H1 (cell line): ENCODE data around the gene OSBP2. TPM values are rescaled to one million over a fixed set of nuclear protein-coding genes. Genes with fewer than 3 reads are reported as not detected.

ENCODE experiments used
- CTCF ChIA-PET: fragments of 300-600 bp; sonication (Branson Sonifier 250); formaldehyde crosslinking; loops from one replicate; lab custom pipeline; 2021; ENCODE audit not compliant: partially characterized antibody; lab: Charles Lee
- POLR2A ChIA-PET: fragments of 300-600 bp; sonication (Branson Sonifier 250); formaldehyde crosslinking; loops from one replicate; lab custom pipeline; 2021; ENCODE audit warnings: inconsistent platforms; ENCODE audit not compliant: partially characterized antibody; lab: Charles Lee
- DNase-seq, 2 experiments: peaks; one replicate each; pipeline versions ENCODE4 v3.0.0 to v3.0.0-alpha.2; 2010 to 2022; ENCODE audit warnings: low spot score in 2 of 2, low read depth in 1 of 2, mixed read lengths in 1 of 2
- FAIRE-seq: peaks from 2 replicates; lab custom pipeline; 2011; peaks lifted over from hg19 to GRCh38; lab: Jason Lieb, UNC
- H2AFZ ChIP-seq: 2 replicates; pipeline ENCODE4 v1.8.1; 2012; ENCODE audit warnings: low read length, inconsistent platforms
- H2AK5ac ChIP-seq: 2 replicates; pipeline ENCODE4 v1.6.1; 2013; ENCODE audit warnings: low read depth, low read length
- H2BK120ac ChIP-seq: replicated peaks from 2 replicates; pipeline ENCODE3; 2013; ENCODE audit warnings: low read depth, low read length, inconsistent platforms
- H2BK12ac ChIP-seq: 2 replicates; pipeline ENCODE4 v1.6.1; 2013; ENCODE audit warnings: low read depth, low read length
- H2BK15ac ChIP-seq: 2 replicates; pipeline ENCODE4 v1.6.1; 2013; ENCODE audit warnings: low read length
- H2BK20ac ChIP-seq: 2 replicates; pipeline ENCODE4 v1.6.1; 2013; ENCODE audit warnings: low read length
- H2BK5ac ChIP-seq: 2 replicates; pipeline ENCODE4 v1.6.1; 2013; ENCODE audit warnings: low read depth, low read length
- H3K14ac ChIP-seq: 2 replicates; pipeline ENCODE4 v1.6.1; 2013; ENCODE audit warnings: inconsistent platforms; ENCODE audit not compliant: insufficient read length
- H3K18ac ChIP-seq: 2 replicates; pipeline ENCODE4 v1.6.1; 2013; ENCODE audit warnings: low read length; ENCODE audit errors: extremely low read depth
- H3K23ac ChIP-seq: 2 replicates; pipeline ENCODE4 v1.6.1; 2013; ENCODE audit warnings: inconsistent platforms; ENCODE audit not compliant: insufficient read length
- H3K23me2 ChIP-seq: 2 replicates; pipeline ENCODE4 v1.6.1; 2013; ENCODE audit warnings: low read depth, low read length
- H3K27ac ChIP-seq: 2 replicates; pipeline ENCODE4 v1.6.1; 2011; ENCODE audit warnings: low read depth, low read length, inconsistent platforms
- H3K27me3 ChIP-seq, 4 experiments: replicated peaks in 1 of 4; 1 replicate in 1 of 4; 2 replicates in 3 of 4; pipeline versions ENCODE4 v1.6.1 to v1.8.1; 2011 to 2013; ENCODE audit warnings: low read length in 3 of 4, mild to moderate bottlenecking in 3 of 4, inconsistent platforms in 2 of 4, mixed read lengths in 2 of 4, moderate library complexity in 1 of 4; ENCODE audit not compliant: control insufficient read depth in 3 of 4, insufficient read depth in 3 of 4; ENCODE audit errors: extremely low read depth in 1 of 4
- H3K36me3 ChIP-seq, 4 experiments: 2 replicates each; pipeline versions ENCODE4 v1.6.1 to v1.8.1; 2011 to 2013; ENCODE audit warnings: mild to moderate bottlenecking in 4 of 4, low read length in 3 of 4, moderate library complexity in 2 of 4, control low read depth in 1 of 4, inconsistent platforms in 1 of 4; ENCODE audit not compliant: insufficient read depth in 4 of 4, control insufficient read depth in 2 of 4
- H3K4ac ChIP-seq: replicated peaks from 2 replicates; pipeline ENCODE3; 2013; ENCODE audit warnings: low read length, low read depth, mixed read lengths, inconsistent platforms; ENCODE audit not compliant: insufficient read length
- H3K4me1 ChIP-seq, 4 experiments: replicated peaks in 1 of 4; 1 replicate in 1 of 4; 2 replicates in 3 of 4; pipeline versions ENCODE4 v1.6.1 to v1.8.1; 2011 to 2013; ENCODE audit warnings: low read length in 3 of 4, inconsistent platforms in 2 of 4, mixed read lengths in 1 of 4; ENCODE audit not compliant: insufficient read depth in 4 of 4, control insufficient read depth in 3 of 4
- H3K4me2 ChIP-seq, 2 experiments: 2 replicates each; pipeline versions ENCODE4 v1.6.1 to v1.8.1; 2011 to 2013; ENCODE audit warnings: low read depth in 2 of 2, low read length in 2 of 2, control low read depth in 1 of 2, inconsistent platforms in 1 of 2, mild to moderate bottlenecking in 1 of 2; ENCODE audit not compliant: insufficient read depth in 1 of 2
- H3K4me3 ChIP-seq, 4 experiments: fragments of 200-600, 300-600 bp in 1 of 4; sonication (generic), shearing (Covaris generic), sonication (Bioruptor Twin) in 1 of 4; 2 replicates each; pipeline versions ENCODE4 v1.5.1 to v1.8.1; 2011 to 2016; ENCODE audit warnings: low read length in 4 of 4, low read depth in 3 of 4, control low read depth in 2 of 4, inconsistent platforms in 2 of 4, mild to moderate bottlenecking in 2 of 4, mixed read lengths in 1 of 4, moderate library complexity in 1 of 4; ENCODE audit not compliant: insufficient read depth in 2 of 4; ENCODE audit errors: extremely low read depth in 1 of 4
- H3K56ac ChIP-seq: replicated peaks from 2 replicates; pipeline ENCODE3; 2013; ENCODE audit warnings: low read depth, mild to moderate bottlenecking, mixed read lengths, low read length, inconsistent platforms; ENCODE audit not compliant: insufficient read length
- H3K79me1 ChIP-seq: 2 replicates; pipeline ENCODE4 v1.6.1; 2013; ENCODE audit warnings: low read depth, low read length, control low read depth
- H3K79me2 ChIP-seq, 2 experiments: 2 replicates each; pipeline versions ENCODE4 v1.6.1 to v1.8.1; 2012 to 2013; ENCODE audit warnings: low read length in 2 of 2, mild to moderate bottlenecking in 2 of 2, inconsistent platforms in 1 of 2; ENCODE audit not compliant: insufficient read depth in 2 of 2, control insufficient read depth in 1 of 2
- H3K9ac ChIP-seq, 4 experiments: replicated peaks in 1 of 4; 1 replicate in 1 of 4; 2 replicates in 3 of 4; pipeline versions ENCODE4 v1.6.1 to v1.8.1; 2011 to 2013; ENCODE audit warnings: low read depth in 3 of 4, low read length in 3 of 4, control low read depth in 2 of 4, mild to moderate bottlenecking in 2 of 4, moderate library complexity in 2 of 4, inconsistent platforms in 1 of 4; ENCODE audit errors: extremely low read depth in 1 of 4
- H3K9me3 ChIP-seq, 2 experiments: 2 replicates each; pipeline versions ENCODE4 v1.6.1 to v1.8.1; 2012 to 2013; ENCODE audit warnings: mild to moderate bottlenecking in 2 of 2, moderate library complexity in 2 of 2, control low read depth in 1 of 2, inconsistent platforms in 1 of 2, low read depth in 1 of 2, low read length in 1 of 2, mixed read lengths in 1 of 2; ENCODE audit not compliant: insufficient read depth in 2 of 2
- H4K20me1 ChIP-seq, 2 experiments: replicated peaks in 1 of 2; 2 replicates each; pipeline versions ENCODE3 to v1.8.1; 2011 to 2013; ENCODE audit warnings: inconsistent platforms in 2 of 2, low read length in 2 of 2, mild to moderate bottlenecking in 1 of 2; ENCODE audit not compliant: insufficient read depth in 2 of 2, control insufficient read depth in 1 of 2
- H4K5ac ChIP-seq: 2 replicates; pipeline ENCODE4 v1.6.1; 2013; ENCODE audit warnings: low read length, low read depth, mixed read lengths, inconsistent platforms; ENCODE audit not compliant: insufficient read length
- H4K8ac ChIP-seq: 2 replicates; pipeline ENCODE4 v1.8.0; 2013; ENCODE audit warnings: mild to moderate bottlenecking, moderate library complexity, low read length, inconsistent platforms; ENCODE audit not compliant: insufficient read depth; ENCODE audit errors: extremely low read depth
- H4K91ac ChIP-seq: replicated peaks from 2 replicates; pipeline ENCODE3; 2013; ENCODE audit warnings: low read length, mixed read lengths, inconsistent platforms; ENCODE audit not compliant: insufficient read length
- GTF2F1 ChIP-seq: IDR thresholded peaks from 2 replicates; pipeline ENCODE4 v1.6.1; 2012; ENCODE audit warnings: low read depth, low read length, improper control_type of control experiment, borderline replicate concordance
- KDM1A ChIP-seq: fragments of 200-600, 300-600 bp; sonication (generic); IDR thresholded peaks from 2 replicates; pipeline ENCODE4 v1.7.1; 2016; ENCODE audit warnings: mild to moderate bottlenecking, low read length, borderline replicate concordance
- MAFK ChIP-seq: IDR thresholded peaks from 2 replicates; pipeline ENCODE4 v1.6.1; 2012; ENCODE audit warnings: low read depth, mild to moderate bottlenecking, improper control_type of control experiment, low read length
- RBBP5 ChIP-seq: IDR thresholded peaks from 2 replicates; pipeline ENCODE4 v1.7.1; 2012; ENCODE audit warnings: low read depth, mild to moderate bottlenecking, inconsistent platforms, low read length, moderate library complexity, borderline replicate concordance
- TEAD4 ChIP-seq: IDR thresholded peaks from 2 replicates; pipeline ENCODE4 v1.6.1; 2012; ENCODE audit warnings: low read depth, low read length, inconsistent platforms, mixed read lengths
- WGBS, 2 experiments: shearing (Covaris generic) in 1 of 2; methylation state at CpG; one replicate each; pipeline versions ENCODE4 v1.1.6 to v1.1.7; 2013 to 2015; ENCODE audit warnings: low lambda C conversion rate in 2 of 2, mixed read lengths in 2 of 2, inconsistent platforms in 1 of 2, low coverage in 1 of 2, missing lambda C conversion rate in 1 of 2; ENCODE audit not compliant: insufficient replicate concordance in 2 of 2, insufficient coverage in 1 of 2, insufficient read length in 1 of 2; ENCODE audit errors: extremely low coverage in 1 of 2, missing lambda C conversion rate in 1 of 2; 5-methylcytosine and 5-hydroxymethylcytosine counted together
- polyA plus RNA-seq, 7 experiments: library from polyadenylated mRNA; depleted of rRNA in 3 of 7; stranded (reverse) in 5 of 7; unstranded in 2 of 7; fragments of >200 nt in 5 of 7; fragments of 200-250 nt in 2 of 7; gene quantifications; 1 replicate in 5 of 7; 2 replicates in 1 of 7; 4 replicates in 1 of 7; pipeline versions ENCODE4 v1.2.1 to v1.2.3, GENCODE V29; 2011 to 2013; ENCODE audit warnings: missing spikeins in 2 of 7, mixed read lengths in 2 of 7
- total RNA-seq: library from RNA; stranded (reverse); fragmentation: NEBNext Ultra II Directional; extraction: Animal tissue kit (Norgen Biotek cat#: 25700); gene quantifications from 2 replicates; pipeline ENCODE4 v1.2.1, GENCODE V29; 2021
- TF ChIP-seq, protein P1 (sequence below): IDR thresholded peaks from 2 replicates; pipeline ENCODE4 v1.6.1; 2012; ENCODE audit warnings: inconsistent platforms

The OSBP2 gene
- total and polyA plus RNA-seq, 2 of the 8 experiments (the other 6 are each of a cell fraction or from before 2014, with no cell fraction given) = 3.4 to 3.7 TPM

DNA sequence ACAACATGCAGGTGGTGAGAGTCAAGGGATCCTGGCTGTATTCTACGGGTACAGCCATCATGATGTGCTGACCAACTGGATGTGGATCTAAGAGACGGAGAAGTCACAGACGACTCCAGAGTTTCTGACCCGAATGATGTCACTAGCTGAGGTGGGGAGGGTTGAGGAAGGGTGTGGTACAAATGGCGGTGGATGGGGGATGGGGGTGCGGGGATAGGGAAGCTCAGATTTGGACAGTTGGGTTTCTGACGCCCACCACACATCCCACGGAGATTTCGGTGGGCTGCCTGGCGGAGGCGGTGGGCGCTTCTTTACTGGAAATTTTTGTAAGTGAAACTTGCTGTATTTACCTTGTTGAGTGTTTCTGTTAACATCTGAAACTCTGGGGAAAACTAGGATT, 126.7 kb downstream of the OSBP2 start:
- no peaks in the 10 kb centered on the region for H3K79me1 ChIP-seq
- WGBS, 2 experiments = 88% methylated on average over 11 of the region's 12 CpGs; no CpG with 5 or more reads in 1 of the 2 experiments
- H3K27me3 ChIP-seq = peaks cover 2 to 35% (median 24%) of the 10 kb centered on the region in 4 experiments
- H3K23me2 ChIP-seq = peaks cover 7% of the 10 kb centered on the region; the same call in 1 of the 2 replicates
- no peak overlapping the region for H4K8ac ChIP-seq
- H2AK5ac ChIP-seq = no peak overlapping the region
- no peak overlapping the region for H3K4me3 ChIP-seq
- no peak overlapping the region for H3K4ac ChIP-seq
- no peak overlapping the region for H2BK12ac ChIP-seq
- H4K20me1 ChIP-seq = no peaks in the 10 kb centered on the region
- H3K56ac ChIP-seq = no peak overlapping the region
- H3K18ac ChIP-seq = no peak overlapping the region
- no peak overlapping the region for H4K91ac ChIP-seq
- H3K4me1 ChIP-seq = peaks cover 0 to 3% (median 0%) of the 10 kb centered on the region in 4 experiments; a peak in 2 of 7 replicates
- no peaks in the 10 kb centered on the region for H3K9me3 ChIP-seq
- no peak overlapping the region for H2BK15ac ChIP-seq
- H2AFZ ChIP-seq = no peak overlapping the region
- H3K23ac ChIP-seq = no peak overlapping the region
- H3K27ac ChIP-seq = no peak overlapping the region
- no peak for DNase-seq
- no peak overlapping the region for H2BK20ac ChIP-seq
- CTCF ChIA-PET = interaction anchor here (0.6 to 2.7 kb wide), 8 partner anchors 14 to 209 kb away, joined by 3 to 8 read pairs (median 4); no protein-coding TSS in a partner anchor
- no peak overlapping the region for H2BK5ac ChIP-seq
- no peak overlapping the region for H2BK120ac ChIP-seq
- H3K79me2 ChIP-seq = no peaks in the 10 kb centered on the region
- FAIRE-seq = no peak
- no peak for TF ChIP-seq RBBP5
- no peak for TF ChIP-seq KDM1A
- TF ChIP-seq, protein P1, sequence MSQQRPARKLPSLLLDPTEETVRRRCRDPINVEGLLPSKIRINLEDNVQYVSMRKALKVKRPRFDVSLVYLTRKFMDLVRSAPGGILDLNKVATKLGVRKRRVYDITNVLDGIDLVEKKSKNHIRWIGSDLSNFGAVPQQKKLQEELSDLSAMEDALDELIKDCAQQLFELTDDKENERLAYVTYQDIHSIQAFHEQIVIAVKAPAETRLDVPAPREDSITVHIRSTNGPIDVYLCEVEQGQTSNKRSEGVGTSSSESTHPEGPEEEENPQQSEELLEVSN = no peak
- TF ChIP-seq MAFK = no peak
- TF ChIP-seq GTF2F1 = no peak
- TF ChIP-seq TEAD4 = no peak
- TF ChIP-seq, all 59 proteins: peak for 0
- Histone ChIP-seq H3K4me2 (peak overlapping the region in 1 of 2 experiments; percentile 62; a peak in 1 of 4 replicates), H4K5ac (no peak overlapping the region), H3K9ac (no peak overlapping the region), H3K36me3 (no peaks in the 10 kb centered on the region), H3K14ac (no peak overlapping the region)
- POLR2A ChIA-PET = interaction anchor here (0.9 kb wide), 1 partner anchor 12 kb away, joined by 3 read pairs; no protein-coding TSS in a partner anchor
